Activated T-helper 17 cell treated with anti-CD3 and anti-CD28 coated beads, Interleukin-2, amount 50 U/mL, for 72 hours (primary cell): ENCODE data around the gene RAB19. TPM values are rescaled to one million over a fixed set of nuclear protein-coding genes. Genes with fewer than 3 reads are reported as not detected.
A peak's percentile ranks its signal among the peaks of the same experiment; 100 is the strongest.
"Not testable (repeated sequence)": the region's sequence is repeated elsewhere in the genome, so short reads cannot be mapped to it uniquely, and the experiment has no call there.

ENCODE experiments used
- ATAC-seq: fragments of 150-1000 bp; cut with Tn5 transposase; replicated peaks from 2 replicates; pipeline ENCODE4 v1.10.0; 2021; ENCODE audit warnings: mild to moderate bottlenecking, moderate library complexity
- H3K27ac Mint-ChIP-seq: one replicate; pipeline ENCODE4 v1.8.0; 2022; ENCODE audit warnings: mixed read lengths
- H3K27me3 Mint-ChIP-seq: one replicate; pipeline ENCODE4 v1.8.0; 2022; ENCODE audit warnings: mixed read lengths
- H3K36me3 Mint-ChIP-seq: one replicate; pipeline ENCODE4 v1.8.0; 2022; ENCODE audit warnings: low read depth, mild to moderate bottlenecking, mixed read lengths
- H3K4me1 Mint-ChIP-seq: one replicate; pipeline ENCODE4 v1.8.0; 2022; ENCODE audit warnings: mixed read lengths
- H3K4me3 Mint-ChIP-seq: one replicate; pipeline ENCODE4 v1.8.0; 2022; ENCODE audit warnings: mild to moderate bottlenecking, mixed read lengths
- H3K9me3 Mint-ChIP-seq: one replicate; pipeline ENCODE4 v1.8.0; 2022; ENCODE audit warnings: mixed read lengths
- total RNA-seq, 2 donors: library from RNA; stranded (reverse); gene quantifications; one replicate each; pipeline ENCODE4 v1.2.3, GENCODE V29; 2022

Gene RAB19
- total RNA-seq, 2 donors from 2014 or later, result 4.5 to 7.2 TPM

DNA sequence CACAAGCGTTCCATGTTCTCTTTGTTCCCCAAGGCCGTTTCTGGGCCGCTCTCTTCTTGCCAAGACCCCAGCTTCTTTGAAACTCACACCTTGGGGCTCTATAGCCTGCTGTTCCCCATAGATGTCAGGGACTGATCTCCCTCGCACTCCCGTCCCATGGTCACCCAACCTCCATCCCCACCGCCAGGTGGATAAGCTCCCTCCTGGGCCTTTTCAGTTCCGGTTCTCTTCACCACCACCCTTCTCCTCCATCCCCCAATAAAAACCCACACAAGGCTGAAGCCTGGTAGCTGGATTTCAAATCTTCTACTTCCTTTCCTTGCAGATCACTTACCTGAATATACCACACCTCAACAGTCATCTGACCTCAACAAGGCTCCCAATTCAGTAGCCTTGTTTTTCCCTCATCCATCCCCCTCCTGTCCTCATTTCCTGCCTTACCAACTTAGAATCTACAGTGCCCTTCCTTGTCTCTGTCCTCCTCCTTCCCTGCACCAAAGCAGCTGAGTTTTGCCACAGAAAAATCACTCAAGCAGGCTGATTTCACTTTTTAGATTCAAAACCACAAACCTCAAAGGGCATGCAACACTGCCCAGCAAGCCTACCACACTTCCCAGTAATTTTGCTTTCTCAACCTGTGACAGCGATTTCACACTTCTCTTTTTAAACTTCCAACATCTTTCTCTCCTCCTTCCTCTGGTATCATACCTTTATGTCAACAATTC is 13.2 kb upstream of the RAB19 start:
- Mint-ChIP-seq H3K27ac (no peak overlapping the region), H3K9me3 (no peaks in the 10 kb centered on the region), H3K4me3 (no peak overlapping the region), H3K36me3 (peaks cover 5% of the 10 kb centered on the region), H3K4me1 (no peaks in the 10 kb centered on the region), H3K27me3 (no peaks in the 10 kb centered on the region)
- peak; percentile 59 for ATAC-seq

DNA sequence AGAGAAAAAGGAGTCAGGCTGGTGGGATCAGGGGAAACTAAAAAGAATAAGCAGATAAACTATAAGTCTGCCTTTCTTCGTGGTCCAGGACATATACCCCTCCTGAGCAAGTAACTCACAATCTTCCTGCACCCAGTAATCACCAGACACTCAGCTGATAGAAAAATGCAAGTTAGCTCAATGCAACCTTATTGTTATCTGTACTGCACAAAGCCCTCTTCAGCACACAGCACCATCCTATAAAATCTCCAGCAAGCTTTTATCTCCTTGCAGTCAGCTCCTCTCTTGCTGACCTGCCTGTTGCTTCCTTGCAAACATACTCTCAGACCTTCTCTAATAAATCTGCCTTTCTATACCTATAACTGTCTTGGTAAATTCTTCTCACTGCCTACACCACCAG is 12.2 kb upstream of the RAB19 start:
- H3K9me3 Mint-ChIP-seq, result no peaks in the 10 kb centered on the region
- H3K36me3 Mint-ChIP-seq, result peaks cover 7% of the 10 kb centered on the region
- H3K27ac Mint-ChIP-seq, result no peak overlapping the region
- H3K4me3 Mint-ChIP-seq, result no peak overlapping the region
- no peaks in the 10 kb centered on the region for H3K27me3 Mint-ChIP-seq
- peaks cover 6% of the 10 kb centered on the region for H3K4me1 Mint-ChIP-seq
- no peak for ATAC-seq

DNA sequence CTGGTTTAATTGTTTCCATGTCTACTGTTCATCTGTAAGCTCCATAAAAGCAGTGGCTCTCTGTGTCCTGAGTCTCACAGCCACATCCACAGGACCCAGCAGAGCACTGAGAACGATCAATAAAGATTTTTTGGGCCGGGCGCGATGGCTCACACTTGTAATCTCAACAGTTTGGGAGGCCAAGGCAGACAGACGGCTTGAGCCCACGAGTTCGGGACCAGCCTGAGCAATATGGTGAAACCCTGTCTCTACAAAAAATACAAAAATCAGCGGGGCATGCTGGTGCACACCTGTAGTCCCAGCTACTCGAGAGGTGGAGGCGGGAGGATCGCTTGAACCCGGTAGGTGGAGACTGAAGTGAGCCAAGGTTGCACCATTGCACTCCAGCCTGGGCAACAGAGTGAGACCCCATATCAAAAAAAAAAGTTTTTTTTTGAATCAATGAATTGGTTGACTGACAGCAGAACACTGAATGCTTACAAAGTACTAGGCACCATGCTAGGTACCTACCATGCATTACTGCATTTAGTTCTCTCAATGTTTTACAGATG is 10.0 kb upstream of the RAB19 start:
- Mint-ChIP-seq H3K36me3 (peaks cover 14% of the 10 kb centered on the region), H3K27ac (no peak overlapping the region), H3K4me1 (peaks cover 11% of the 10 kb centered on the region), H3K4me3 (no peak overlapping the region), H3K27me3 (no peaks in the 10 kb centered on the region), H3K9me3 (no peaks in the 10 kb centered on the region)
- ATAC-seq, result no peak

DNA sequence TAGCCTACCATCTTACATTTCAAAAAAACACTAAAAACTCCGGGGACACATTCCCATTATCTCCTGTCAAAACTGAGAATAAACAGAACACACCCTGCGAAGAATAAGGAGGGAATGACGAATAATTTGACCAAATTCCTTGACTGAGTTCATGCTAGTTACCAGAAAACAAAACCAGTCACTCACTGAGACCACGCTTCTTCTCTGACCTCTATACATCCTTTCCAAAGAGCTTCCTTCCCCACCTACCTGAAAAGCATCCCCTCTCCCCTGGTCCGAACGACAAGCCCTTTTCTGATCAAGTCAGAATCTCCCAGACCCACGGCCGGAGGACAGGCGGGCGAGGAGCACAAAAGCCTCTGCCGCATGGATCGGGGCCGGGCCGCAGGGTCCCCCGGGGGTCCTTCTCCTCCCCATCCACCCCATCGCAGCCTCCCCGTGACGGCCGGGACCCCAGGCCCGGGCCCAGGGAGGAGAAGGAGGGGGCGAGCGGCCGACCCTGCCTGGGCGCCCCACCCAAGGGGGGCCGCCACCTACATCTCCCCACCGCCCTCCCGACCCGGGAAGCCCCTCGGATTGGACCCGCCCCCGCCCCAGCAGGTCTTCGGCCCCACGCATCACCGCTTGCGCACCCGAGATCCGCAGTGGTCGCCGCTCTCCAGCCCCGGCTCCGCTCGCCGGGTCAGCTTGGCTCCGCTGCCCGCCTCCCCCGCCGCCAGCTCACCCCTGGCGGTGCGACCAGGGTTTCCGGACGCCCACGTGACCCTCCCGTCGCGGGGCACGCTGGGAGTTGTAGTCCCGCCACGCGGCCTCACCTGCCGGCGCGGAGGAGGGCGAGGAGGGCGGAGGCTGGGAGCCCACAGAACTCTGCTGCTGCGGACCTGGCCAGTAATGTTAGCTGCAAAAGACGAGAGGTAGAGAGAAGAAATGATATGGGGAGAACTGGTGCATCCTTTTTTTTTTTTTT is 5.8 kb upstream of the RAB19 start, which contains the start of gene SLC37A3:
Gene SLC37A3 (minus strand): TSS at position 747 of the 967 bp plus-strand sequence. CDS start 16,004 bp downstream, outside the sequence.
- H3K36me3 Mint-ChIP-seq, result peaks cover 14% of the 10 kb centered on the region
- no peaks in the 10 kb centered on the region for H3K27me3 Mint-ChIP-seq
- H3K4me1 Mint-ChIP-seq, result peaks cover 19% of the 10 kb centered on the region
- ATAC-seq, result peak; percentile 96
- peak within 1 kb of the TSS; percentile 93 for H3K4me3 Mint-ChIP-seq
- H3K27ac Mint-ChIP-seq, result peak within 1 kb of the TSS; percentile 92
- H3K9me3 Mint-ChIP-seq, result no peaks in the 10 kb centered on the region

DNA sequence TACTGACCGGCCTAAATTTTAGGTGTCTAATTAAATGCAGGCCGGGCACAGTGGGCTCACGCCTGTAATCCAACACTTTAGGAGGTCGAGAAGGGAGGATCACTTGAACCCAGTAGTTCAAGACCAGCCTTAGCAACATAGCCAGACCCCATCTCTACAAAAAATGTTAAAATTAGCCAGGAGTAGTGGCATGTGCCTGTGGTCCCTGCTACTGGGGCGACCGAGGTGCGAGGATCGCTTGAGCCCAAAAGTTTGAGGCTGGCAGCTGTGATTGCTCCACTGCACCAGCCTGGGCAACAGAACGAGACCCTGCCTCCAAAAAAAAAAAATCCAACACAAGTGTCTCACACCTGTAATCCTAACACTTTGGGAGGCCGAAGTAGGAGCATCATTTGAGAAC is 5.0 kb upstream of the RAB19 start:
- Mint-ChIP-seq H3K4me1 (peaks cover 24% of the 10 kb centered on the region), H3K27ac (peak overlapping the region; percentile 92), H3K36me3 (peaks cover 14% of the 10 kb centered on the region)

DNA sequence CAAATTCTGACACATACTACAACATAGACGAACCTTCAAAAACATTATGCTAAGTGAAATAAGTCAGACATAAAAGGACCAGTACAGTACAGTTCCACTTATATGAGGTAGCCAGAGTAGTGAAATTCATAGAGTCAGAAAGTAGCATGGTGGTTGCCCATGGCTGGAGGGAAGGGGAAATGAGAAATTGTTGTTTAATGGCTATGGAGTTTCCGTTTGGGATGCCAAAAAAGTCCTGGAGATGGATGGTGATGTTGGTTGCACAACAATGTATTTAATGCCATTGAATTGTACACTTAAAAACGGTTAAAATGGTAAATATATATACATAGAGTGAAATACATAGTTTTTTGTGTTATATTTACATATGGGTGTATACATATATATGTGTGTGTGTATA is 3.5 kb upstream of the RAB19 start:
- H3K27ac Mint-ChIP-seq, result no peak overlapping the region
- H3K4me1 Mint-ChIP-seq, result peaks cover 33% of the 10 kb centered on the region
- H3K36me3 Mint-ChIP-seq, result peaks cover 14% of the 10 kb centered on the region
- no peaks in the 10 kb centered on the region for H3K27me3 Mint-ChIP-seq
- H3K9me3 Mint-ChIP-seq, result no peaks in the 10 kb centered on the region
- no peak overlapping the region for H3K4me3 Mint-ChIP-seq
- no peak for ATAC-seq

More for the DNA sequence above, 5.0 kb upstream of the RAB19 start:
- Mint-ChIP-seq H3K4me3 (peak overlapping the region; percentile 93), H3K9me3 (no peaks in the 10 kb centered on the region), H3K27me3 (no peaks in the 10 kb centered on the region)
- no peak for ATAC-seq

DNA sequence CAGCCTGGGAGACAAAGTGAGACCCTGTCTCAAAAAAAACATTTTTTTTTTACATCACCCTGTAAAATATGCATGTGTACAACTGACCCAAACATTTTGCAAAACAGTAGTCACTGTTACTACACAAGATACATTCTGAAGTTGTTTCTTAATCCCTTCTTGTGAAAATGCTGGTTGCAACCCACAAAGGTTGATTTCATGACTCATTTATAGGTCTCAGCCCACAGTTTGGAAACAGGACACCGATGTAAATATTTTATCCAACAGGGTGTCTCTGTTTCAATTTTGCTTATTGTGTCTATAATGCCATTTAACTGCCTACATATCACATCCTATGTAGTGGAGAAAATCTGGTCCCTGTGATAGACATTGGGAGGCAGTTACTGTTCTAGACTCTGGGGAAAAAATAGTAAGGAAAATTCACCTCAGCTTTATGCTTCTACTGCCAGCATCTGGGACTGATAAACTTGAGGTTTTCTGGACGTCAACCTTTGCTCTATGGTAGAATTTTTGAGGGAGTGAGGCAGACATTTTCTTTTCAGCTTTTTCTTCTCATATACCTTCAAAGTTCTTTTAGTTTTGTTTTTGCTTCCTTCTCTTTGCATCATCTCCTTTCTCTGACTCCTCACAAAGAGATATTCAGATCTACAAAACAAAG is 1.6 kb upstream of the RAB19 start:
- Mint-ChIP-seq H3K27ac (peak overlapping the region; percentile 65), H3K27me3 (no peaks in the 10 kb centered on the region), H3K9me3 (no peaks in the 10 kb centered on the region), H3K4me1 (peaks cover 26% of the 10 kb centered on the region), H3K36me3 (peaks cover 8% of the 10 kb centered on the region), H3K4me3 (peak overlapping the region; percentile 67)
- peak; percentile 28 for ATAC-seq

DNA sequence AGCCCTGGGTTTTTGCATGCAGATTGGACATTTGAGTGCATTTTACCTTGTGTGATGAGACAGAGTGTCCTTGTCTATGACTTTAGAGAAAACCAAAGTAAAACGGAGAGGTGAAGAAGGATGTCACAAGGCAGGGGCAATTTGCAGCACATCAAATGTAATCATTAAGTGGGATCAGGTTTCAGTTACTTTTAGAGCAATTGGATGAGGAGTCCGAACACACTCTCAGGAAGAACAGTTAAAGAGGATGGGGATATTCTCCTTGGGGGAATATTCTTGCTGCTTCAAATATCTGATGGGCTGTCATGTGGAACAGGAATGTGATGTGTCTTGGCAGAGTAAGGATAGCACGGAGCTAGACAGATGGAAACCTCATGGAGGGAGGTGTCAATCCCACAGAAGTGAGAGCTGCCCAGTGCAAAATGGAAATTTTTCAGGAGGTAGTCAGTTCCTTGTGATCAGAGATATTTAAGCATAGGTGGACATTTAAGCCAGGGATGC is 757 bp downstream of the RAB19 start:
- no peaks in the 10 kb centered on the region for H3K9me3 Mint-ChIP-seq
- no peaks in the 10 kb centered on the region for H3K27me3 Mint-ChIP-seq
- ATAC-seq, result no peak
- peak overlapping the region; percentile 99 for H3K4me3 Mint-ChIP-seq
- peak overlapping the region; percentile 99 for H3K27ac Mint-ChIP-seq
- H3K4me1 Mint-ChIP-seq, result peaks cover 22% of the 10 kb centered on the region
- peaks cover 12% of the 10 kb centered on the region for H3K36me3 Mint-ChIP-seq

DNA sequence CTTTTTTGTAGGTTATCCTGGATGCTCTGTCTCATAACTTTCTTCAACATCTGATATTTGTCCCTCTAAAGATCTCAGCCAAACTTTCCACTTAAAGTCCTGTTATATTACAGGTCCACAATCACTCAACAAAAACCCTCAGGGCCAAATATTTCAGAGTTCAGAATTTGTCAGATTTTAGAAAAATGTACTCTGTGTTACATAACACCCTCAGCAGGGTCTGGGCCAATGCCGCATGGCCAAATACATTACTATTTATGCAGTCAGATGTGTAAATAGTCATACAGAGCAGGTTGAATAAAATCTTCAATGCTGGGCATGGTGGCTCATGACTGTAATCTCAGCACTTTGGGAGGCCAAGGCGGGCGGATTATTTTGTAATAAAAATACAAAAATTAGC is 11.5 kb downstream of the RAB19 start:
- H3K4me1 Mint-ChIP-seq, result no peaks in the 10 kb centered on the region
- H3K4me3 Mint-ChIP-seq, result no peak overlapping the region
- peaks cover 31% of the 10 kb centered on the region for H3K36me3 Mint-ChIP-seq
- peak overlapping the region; percentile 27 for H3K27ac Mint-ChIP-seq
- ATAC-seq, result no peak
- no peaks in the 10 kb centered on the region for H3K9me3 Mint-ChIP-seq
- no peaks in the 10 kb centered on the region for H3K27me3 Mint-ChIP-seq

DNA sequence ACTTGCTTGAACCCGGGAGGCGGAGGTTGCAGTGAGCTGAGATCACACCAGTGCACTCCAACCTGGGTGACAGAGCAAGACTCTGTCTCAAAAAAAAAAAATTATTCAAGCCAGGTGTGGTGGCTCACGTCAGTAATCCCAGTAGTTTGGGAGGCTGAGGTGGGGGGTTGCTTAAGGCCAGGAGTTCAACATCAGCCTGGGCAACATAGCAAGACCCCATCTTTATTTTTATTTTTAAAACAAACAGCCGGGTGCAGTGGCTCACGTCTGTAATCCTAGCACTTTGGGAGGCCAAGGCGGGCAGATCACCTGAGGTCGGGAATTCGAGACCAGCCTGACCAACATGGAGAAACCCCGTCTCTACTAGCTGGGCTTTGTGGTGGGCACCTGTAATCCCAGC is 12.0 kb downstream of the RAB19 start:
- H3K4me3 Mint-ChIP-seq, ATAC-seq, H3K27me3 Mint-ChIP-seq, H3K27ac Mint-ChIP-seq, H3K9me3 Mint-ChIP-seq, H3K4me1 Mint-ChIP-seq: not testable (repeated sequence)
- peaks cover 29% of the 10 kb centered on the region for H3K36me3 Mint-ChIP-seq

DNA sequence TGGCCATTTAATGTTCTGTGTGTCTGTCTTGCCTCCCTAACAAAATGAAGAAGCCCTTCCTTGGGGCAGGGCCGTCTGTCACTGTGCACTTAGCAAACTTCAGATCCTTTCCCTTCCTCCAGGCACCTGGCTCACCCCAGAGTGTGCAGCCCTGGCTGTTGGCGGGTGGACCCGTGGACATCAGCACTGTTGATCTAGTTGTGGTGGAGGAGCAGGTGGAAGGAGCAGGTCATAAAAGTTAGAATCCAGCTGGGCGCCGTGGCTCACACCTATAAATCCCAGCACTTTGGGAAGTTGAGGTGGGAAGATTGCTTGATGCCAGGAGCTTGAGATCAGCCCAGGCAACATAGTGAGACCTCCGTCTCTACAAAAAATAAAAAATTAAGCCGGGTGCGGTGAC is 12.7 kb downstream of the RAB19 start:
- ATAC-seq, result no peak
- H3K27ac Mint-ChIP-seq, result no peak overlapping the region

DNA sequence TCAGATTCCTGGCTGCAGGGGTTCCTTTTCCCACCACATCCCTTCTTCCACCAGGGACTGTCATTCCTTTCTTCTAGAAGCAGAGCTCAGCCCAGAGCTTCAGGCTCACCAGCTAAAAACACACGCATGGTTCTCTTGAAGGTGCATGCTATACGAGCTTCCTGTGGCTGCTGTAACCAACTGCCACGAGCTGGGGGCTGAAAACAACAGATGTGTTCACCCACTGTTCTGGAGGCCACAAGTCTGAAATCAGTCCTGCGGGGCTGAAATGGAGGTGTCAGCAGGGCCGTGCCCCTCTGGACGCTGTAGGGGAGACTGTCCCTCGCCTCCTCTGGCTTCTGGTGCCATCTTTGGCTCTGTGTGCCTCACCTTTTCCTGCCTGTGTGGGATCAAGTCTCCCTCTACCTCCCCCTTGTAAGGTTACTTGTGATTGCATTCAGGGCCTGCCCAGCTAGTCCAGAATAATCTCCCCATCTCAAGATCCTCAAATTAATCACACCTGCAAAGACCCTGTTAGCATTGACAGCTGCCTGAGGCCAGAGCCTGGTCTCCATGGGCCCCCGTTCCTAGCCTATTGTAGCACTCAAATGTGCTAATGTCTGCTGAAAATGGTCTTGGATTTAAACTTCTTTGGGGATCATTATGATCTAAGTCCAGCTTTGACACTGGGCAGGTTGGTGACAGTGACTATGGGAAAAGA is 13.7 kb downstream of the RAB19 start:
- Mint-ChIP-seq H3K4me3 (no peak overlapping the region), H3K27ac (peak overlapping the region; percentile 25)

More for the DNA sequence above, 12.7 kb downstream of the RAB19 start:
- Mint-ChIP-seq H3K9me3 (no peaks in the 10 kb centered on the region), H3K4me1 (no peaks in the 10 kb centered on the region), H3K36me3 (peaks cover 25% of the 10 kb centered on the region), H3K27me3 (no peaks in the 10 kb centered on the region), H3K4me3 (no peak overlapping the region)

DNA sequence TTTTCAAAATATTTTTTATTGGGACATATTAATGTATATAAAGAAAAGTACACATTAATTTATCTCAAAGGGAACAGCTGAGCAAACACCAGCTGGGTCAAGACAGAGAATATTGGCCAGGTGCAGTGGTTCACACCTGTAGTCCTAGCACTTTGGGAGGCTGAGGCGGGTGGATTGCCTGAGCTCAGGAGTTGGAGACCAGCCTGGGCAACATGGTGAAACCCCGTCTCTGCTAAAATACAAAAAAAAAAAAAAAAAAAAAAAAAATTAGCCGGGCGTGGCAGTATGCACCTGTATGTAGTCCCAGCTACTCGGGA is 14.3 kb downstream of the RAB19 start:
- H3K4me1 Mint-ChIP-seq, H3K9me3 Mint-ChIP-seq, H3K27me3 Mint-ChIP-seq, H3K36me3 Mint-ChIP-seq, H3K4me3 Mint-ChIP-seq, ATAC-seq: not testable (repeated sequence)
- H3K27ac Mint-ChIP-seq, result peak overlapping the region; percentile 25

More for the DNA sequence above, 13.7 kb downstream of the RAB19 start:
- Mint-ChIP-seq H3K9me3 (no peaks in the 10 kb centered on the region), H3K36me3 (peaks cover 15% of the 10 kb centered on the region), H3K27me3 (no peaks in the 10 kb centered on the region), H3K4me1 (no peaks in the 10 kb centered on the region)
- no peak for ATAC-seq

DNA sequence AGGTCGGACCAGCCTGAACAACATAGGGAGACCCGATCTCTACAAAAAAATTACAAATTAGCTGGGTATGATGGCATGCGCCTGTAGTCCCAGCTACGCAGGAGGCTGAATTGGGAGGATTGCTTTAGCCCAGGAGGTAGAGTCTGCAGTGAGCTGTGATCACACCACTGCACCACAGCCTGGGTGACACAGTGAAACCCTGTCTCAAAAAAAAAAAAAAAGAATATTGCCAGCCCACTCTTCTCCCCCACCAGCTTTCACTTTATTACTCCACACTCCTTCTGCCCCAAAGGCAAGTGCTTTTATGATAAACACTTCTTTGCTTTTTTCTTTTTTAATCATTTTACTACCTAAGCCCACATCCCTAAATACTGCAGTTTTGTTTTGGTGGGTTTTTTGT is 14.8 kb downstream of the RAB19 start:
- Mint-ChIP-seq H3K4me1 (no peaks in the 10 kb centered on the region), H3K4me3 (no peak overlapping the region), H3K27me3 (no peaks in the 10 kb centered on the region), H3K9me3 (no peaks in the 10 kb centered on the region), H3K36me3 (peaks cover 7% of the 10 kb centered on the region), H3K27ac (no peak overlapping the region)
- ATAC-seq, result no peak
